Upper lobe of left lung (tissue), 4 donors: ENCODE measurements around the gene PEF1.

Experiments used
- CTCF ChIP-seq, 6 experiments: fragments of 450-650 bp in 4 of 6; fragments of 200-600 bp in 2 of 6; sonication (generic) in 2 of 6; IDR thresholded peaks; one replicate each; pipeline ENCODE4 v1.5.1; 2016 to 2019; ENCODE audit warnings: antibody characterized with exemption in 6 of 6
- EP300 ChIP-seq, 4 donors: sonication (generic); formaldehyde crosslinking; IDR thresholded peaks; one replicate each; pipeline ENCODE4 v1.5.1; 2017; ENCODE audit warnings: antibody characterized with exemption in 4 of 4, control low read depth in 2 of 4
- POLR2A ChIP-seq, 4 donors: fragments of 450-650 bp; IDR thresholded peaks; one replicate each; pipeline ENCODE4 v1.5.1; 2016 to 2017; ENCODE audit warnings: antibody characterized with exemption in 4 of 4, mild to moderate bottlenecking in 2 of 4
- POLR2AphosphoS5 ChIP-seq, 2 donors: sonication (generic); formaldehyde crosslinking; IDR thresholded peaks; one replicate each; pipeline ENCODE4 v1.5.1; 2017; ENCODE audit warnings: antibody characterized with exemption in 2 of 2

- no peak for TF ChIP-seq EP300 (IDR thresholded peaks at IDR 0.05)
- no peak for TF ChIP-seq POLR2A (IDR thresholded peaks at IDR 0.05)
- TF ChIP-seq CTCF (IDR thresholded peaks at IDR 0.05) = no peak
- no peak for TF ChIP-seq POLR2AphosphoS5 (IDR thresholded peaks at IDR 0.05)
Observed at GRCh38 chr1:31657020-31657804, 12.5 kb upstream of the PEF1 start.
